Measurements from ENCODE around the gene TIMP2.

TIMP2 gene

GRCh38 chr17:78954684-78955083, 29.5 kb upstream of the TIMP2 start:
- Histone ChIP-seq H4K20me1 (ENCODE audit: insufficient read depth, low read length) (no peaks in the 10 kb centered on the region), H2AFZ (ENCODE audit: low read depth, low read length) (no peak overlapping the region), H3K4me2 (ENCODE audit: insufficient read depth, low read length) (no peak overlapping the region), H3K27me3 (ENCODE audit: insufficient read depth, low read length, poor library complexity) (peaks cover 3% of the 10 kb centered on the region), H3K36me3 (ENCODE audit: insufficient read depth, low read length) (no peaks in the 10 kb centered on the region), H3K9me3 (ENCODE audit: insufficient read depth, low read length, severe bottlenecking) (peaks cover 7% of the 10 kb centered on the region), H3K27ac (ENCODE audit: low read length) (no peak overlapping the region), H3K9ac (ENCODE audit: low read depth, low read length) (no peak overlapping the region), H3K79me2 (ENCODE audit: insufficient read depth, low read length) (no peaks in the 10 kb centered on the region), H3K4me1 (ENCODE audit: insufficient read depth, low read length) (no peaks in the 10 kb centered on the region), H3K4me3 (ENCODE audit: low read depth in 1 of 2, low read length in 2 of 2) (no peak overlapping the region)
- DNase-seq (no peak), ATAC-seq (ENCODE audit: insufficient read depth, low read depth) (no peak)
- TF ChIP-seq CTCF (IDR thresholded peaks at IDR 0.05; ENCODE audit: borderline replicate concordance, extremely low read depth, low read length, poor library complexity, severe bottlenecking) (no peak), EZH2 (IDR thresholded peaks at IDR 0.05; ENCODE audit: borderline replicate concordance, low read depth, low read length, severe bottlenecking) (no peak)

GRCh38 chr17:78953356-78954350, 28.5 kb upstream of the TIMP2 start:
- Histone ChIP-seq H3K36me3 (ENCODE audit: insufficient read depth, low read length) (no peaks in the 10 kb centered on the region), H3K4me1 (ENCODE audit: insufficient read depth, low read length) (no peaks in the 10 kb centered on the region), H3K27ac (ENCODE audit: low read length) (no peak overlapping the region), H3K27me3 (ENCODE audit: insufficient read depth, low read length, poor library complexity) (peaks cover 3% of the 10 kb centered on the region), H3K9me3 (ENCODE audit: insufficient read depth, low read length, severe bottlenecking) (peaks cover 7% of the 10 kb centered on the region), H4K20me1 (ENCODE audit: insufficient read depth, low read length) (no peaks in the 10 kb centered on the region), H3K9ac (ENCODE audit: low read depth, low read length) (no peak overlapping the region), H3K4me3 (ENCODE audit: low read depth in 1 of 2, low read length in 2 of 2) (no peak overlapping the region), H2AFZ (ENCODE audit: low read depth, low read length) (no peak overlapping the region), H3K4me2 (ENCODE audit: insufficient read depth, low read length) (no peak overlapping the region), H3K79me2 (ENCODE audit: insufficient read depth, low read length) (no peaks in the 10 kb centered on the region)
- TF ChIP-seq CTCF (IDR thresholded peaks at IDR 0.05; ENCODE audit: borderline replicate concordance, extremely low read depth, low read length, poor library complexity, severe bottlenecking), result no peak
- TF ChIP-seq EZH2 (IDR thresholded peaks at IDR 0.05; ENCODE audit: borderline replicate concordance, low read depth, low read length, severe bottlenecking), result no peak
- no peak for DNase-seq
- no peak for ATAC-seq (ENCODE audit: insufficient read depth, low read depth)

GRCh38 chr17:78952706-78953105, 27.5 kb upstream of the TIMP2 start:
- no peak overlapping the region for H3K9ac ChIP-seq (ENCODE audit: low read depth, low read length)
- DNase-seq, result no peak
- no peak overlapping the region for H3K4me2 ChIP-seq (ENCODE audit: insufficient read depth, low read length)
- no peaks in the 10 kb centered on the region for H4K20me1 ChIP-seq (ENCODE audit: insufficient read depth, low read length)
- peaks cover 7% of the 10 kb centered on the region for H3K9me3 ChIP-seq (ENCODE audit: insufficient read depth, low read length, severe bottlenecking)
- no peaks in the 10 kb centered on the region for H3K79me2 ChIP-seq (ENCODE audit: insufficient read depth, low read length)
- no peak overlapping the region for H3K4me3 ChIP-seq (ENCODE audit: low read depth in 1 of 2, low read length in 2 of 2)
- no peak for TF ChIP-seq CTCF (IDR thresholded peaks at IDR 0.05; ENCODE audit: borderline replicate concordance, extremely low read depth, low read length, poor library complexity, severe bottlenecking)
- no peak for TF ChIP-seq EZH2 (IDR thresholded peaks at IDR 0.05; ENCODE audit: borderline replicate concordance, low read depth, low read length, severe bottlenecking)
- no peak overlapping the region for H2AFZ ChIP-seq (ENCODE audit: low read depth, low read length)
- H3K36me3 ChIP-seq (ENCODE audit: insufficient read depth, low read length), result no peaks in the 10 kb centered on the region
- no peak for ATAC-seq (ENCODE audit: insufficient read depth, low read depth)
- H3K27me3 ChIP-seq (ENCODE audit: insufficient read depth, low read length, poor library complexity), result peaks cover 3% of the 10 kb centered on the region
- no peaks in the 10 kb centered on the region for H3K4me1 ChIP-seq (ENCODE audit: insufficient read depth, low read length)
- H3K27ac ChIP-seq (ENCODE audit: low read length), result no peak overlapping the region

Data from DND-41 (cell line).